ENCODE results near the gene ZNF165.
"Not testable (repeated sequence)": the region's sequence is repeated elsewhere in the genome, so short reads cannot be mapped to it uniquely, and the experiment has no call there.

The ZNF165 gene

DNA sequence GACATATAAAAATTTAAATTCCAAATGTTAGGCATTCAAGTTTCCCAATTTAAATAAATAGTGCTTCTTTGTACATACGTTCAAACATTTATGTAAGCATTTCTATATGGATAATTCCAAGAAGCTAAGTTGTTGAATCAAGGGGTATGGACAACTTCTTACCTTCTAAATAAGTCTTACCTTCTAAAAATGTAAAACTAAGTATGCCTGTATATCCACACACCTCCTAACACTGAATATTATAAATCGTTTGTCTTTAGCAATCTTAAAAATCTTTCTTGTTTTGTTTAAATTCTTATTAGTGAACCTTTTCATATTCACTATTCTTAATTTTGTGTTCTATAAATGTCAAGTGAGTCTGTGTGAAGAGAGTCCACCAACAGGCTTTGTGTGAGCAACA is 41.5 kb downstream of the ZNF165 start:
- DNase-seq (ENCODE audit: low read depth, low spot score) = no peak

DNA sequence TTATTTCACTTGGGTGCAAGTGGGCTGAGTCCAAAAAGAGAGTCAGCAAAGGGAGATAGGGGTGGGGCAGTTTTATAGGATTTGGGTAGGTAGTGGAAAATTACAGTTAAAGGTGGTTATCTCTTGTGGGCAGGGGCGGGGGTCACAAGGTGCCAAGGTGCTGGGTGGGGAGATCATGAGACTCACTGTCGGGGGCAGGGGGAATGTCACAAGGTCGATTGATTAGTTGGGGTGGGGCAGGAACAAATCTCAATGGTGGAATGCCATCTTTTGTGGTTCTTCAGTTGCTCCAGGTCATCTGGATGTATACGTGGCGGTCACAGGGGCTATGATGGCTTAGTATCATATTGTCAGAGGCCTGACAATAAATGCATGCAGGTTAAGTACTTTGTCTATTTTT is 41.9 kb downstream of the ZNF165 start:
- not testable (repeated sequence) for DNase-seq (ENCODE audit: low read depth, low spot score)

DNA sequence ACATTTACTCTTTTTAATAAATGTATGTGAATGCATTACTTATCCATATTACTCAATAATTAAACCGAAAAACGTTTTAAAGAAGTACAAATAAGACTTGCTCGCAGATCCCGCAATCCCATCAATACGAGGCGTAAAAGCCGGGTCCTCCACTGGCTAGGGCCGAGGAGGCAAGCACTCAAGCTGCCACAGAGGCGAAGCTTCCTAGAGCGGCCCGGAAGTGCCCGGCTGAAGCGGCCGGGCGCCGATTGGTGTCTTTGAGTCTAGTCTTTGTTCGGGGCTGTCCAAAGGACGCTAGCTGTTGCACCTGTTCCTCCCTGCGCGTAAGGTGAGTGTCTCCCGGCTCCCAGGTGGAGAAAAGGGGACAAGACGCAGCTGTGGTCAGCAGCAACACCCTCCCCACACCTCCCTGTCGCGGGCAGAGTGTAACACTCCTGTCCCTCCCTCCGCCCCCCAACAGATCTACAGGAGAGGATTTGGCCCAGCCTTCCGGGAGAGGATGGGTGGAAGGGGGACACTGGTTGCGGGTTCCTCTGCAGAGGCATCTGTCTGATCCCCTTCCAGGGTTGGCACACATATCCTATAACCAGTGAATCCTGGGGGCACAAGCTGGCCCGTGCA is 44.1 kb downstream of the ZNF165 start, which contains the start of gene ZSCAN16:
Gene ZSCAN16 (plus strand): TSS at position 260 of the 621 bp plus-strand sequence. CDS start 835 bp downstream, outside the sequence.
- peak; percentile 59 for DNase-seq (ENCODE audit: low read depth, low spot score)

DNA sequence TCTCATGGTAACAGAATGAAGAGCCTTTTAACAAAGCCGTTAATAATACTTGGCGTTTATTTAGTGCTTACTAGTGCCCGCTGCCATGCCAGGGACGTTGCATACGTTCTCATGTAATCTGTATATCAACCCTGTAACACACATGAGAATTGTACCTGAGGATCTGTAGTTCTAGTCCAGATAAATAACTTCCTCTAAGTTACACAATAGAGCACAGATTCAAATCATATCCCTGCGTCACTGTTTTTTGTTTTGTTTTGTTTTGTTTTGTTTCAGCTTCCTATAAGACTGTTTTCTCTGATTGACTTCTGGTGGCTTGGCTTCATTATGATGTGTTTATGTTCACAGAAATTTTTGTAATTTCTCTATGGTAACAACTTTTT is 44.6 kb downstream of the ZNF165 start:
- DNase-seq (ENCODE audit: low read depth, low spot score) = no peak

DNA sequence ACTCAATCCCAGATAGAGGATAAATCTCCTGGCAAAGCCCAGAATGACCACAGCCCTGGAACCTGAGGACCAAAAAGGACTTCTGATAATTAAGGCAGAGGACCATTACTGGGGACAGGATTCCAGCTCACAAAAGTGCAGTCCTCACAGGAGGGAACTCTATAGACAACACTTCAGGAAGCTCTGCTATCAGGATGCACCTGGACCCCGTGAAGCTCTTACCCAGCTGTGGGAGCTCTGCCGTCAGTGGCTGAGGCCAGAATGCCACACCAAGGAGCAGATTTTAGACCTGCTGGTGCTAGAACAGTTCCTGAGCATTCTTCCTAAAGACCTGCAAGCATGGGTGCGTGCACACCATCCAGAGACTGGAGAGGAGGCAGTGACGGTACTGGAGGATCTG is 45.0 kb downstream of the ZNF165 start:
- DNase-seq (ENCODE audit: low read depth, low spot score) = no peak

DNA sequence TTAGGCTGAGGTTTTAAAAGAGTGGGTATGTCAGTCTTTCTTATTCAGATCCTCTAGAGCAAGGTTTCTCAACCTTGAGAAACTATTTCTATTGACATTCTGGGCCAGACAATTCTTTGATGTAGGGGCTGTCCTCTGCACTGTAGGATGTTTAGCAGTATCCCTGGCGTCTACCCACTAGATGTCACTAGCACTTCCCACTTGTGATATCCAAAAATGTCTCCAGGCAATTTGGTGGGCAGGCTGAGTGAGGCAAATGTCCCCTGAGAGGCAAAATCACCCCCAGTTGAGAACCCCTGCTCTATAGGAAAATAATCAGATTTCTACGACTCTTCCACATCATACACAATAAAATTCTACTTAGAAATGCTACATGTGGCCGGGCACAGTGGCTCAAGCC is 53.6 kb downstream of the ZNF165 start:
- DNase-seq (ENCODE audit: low read depth, low spot score) = no peak

DNA sequence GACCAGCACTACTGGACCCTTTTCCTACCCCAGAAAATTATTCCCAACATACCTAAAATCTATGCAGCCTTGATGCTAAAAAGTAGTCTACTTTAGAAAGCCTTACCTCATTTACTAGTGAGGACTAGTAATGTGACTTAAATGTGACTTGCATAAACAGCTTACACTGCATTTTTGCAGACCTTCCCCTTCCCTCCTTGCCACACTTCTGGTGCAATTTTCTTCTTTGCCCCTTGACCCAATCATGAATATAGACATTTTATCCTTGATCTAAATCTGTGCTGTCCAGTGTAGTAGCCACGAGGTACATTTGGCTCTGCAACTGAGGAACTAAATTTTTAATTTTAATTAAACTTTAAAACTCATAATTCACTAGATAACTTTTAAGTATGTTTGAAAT is 54.3 kb downstream of the ZNF165 start:
- no peak for DNase-seq (ENCODE audit: low read depth, low spot score)

DNA sequence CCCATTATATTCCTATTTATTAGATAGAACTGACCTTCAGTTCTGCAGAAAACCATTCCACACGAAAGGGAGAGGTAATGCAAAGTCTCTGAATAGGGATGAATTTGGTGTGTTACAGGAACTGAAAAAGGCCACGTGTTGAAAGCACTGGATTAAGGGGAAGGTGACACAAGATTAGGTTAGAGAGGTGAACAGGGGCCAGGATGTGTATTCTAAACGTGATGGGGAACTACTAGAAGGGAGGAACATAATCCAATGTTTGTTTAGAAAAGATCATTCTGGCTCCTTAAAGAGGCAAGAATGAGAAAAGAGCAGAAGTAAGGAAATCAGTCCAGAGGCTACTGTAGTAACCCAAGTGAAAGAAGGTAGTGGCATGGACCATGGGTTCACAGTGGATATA is 55.0 kb downstream of the ZNF165 start:
- DNase-seq (ENCODE audit: low read depth, low spot score) = no peak

DNA sequence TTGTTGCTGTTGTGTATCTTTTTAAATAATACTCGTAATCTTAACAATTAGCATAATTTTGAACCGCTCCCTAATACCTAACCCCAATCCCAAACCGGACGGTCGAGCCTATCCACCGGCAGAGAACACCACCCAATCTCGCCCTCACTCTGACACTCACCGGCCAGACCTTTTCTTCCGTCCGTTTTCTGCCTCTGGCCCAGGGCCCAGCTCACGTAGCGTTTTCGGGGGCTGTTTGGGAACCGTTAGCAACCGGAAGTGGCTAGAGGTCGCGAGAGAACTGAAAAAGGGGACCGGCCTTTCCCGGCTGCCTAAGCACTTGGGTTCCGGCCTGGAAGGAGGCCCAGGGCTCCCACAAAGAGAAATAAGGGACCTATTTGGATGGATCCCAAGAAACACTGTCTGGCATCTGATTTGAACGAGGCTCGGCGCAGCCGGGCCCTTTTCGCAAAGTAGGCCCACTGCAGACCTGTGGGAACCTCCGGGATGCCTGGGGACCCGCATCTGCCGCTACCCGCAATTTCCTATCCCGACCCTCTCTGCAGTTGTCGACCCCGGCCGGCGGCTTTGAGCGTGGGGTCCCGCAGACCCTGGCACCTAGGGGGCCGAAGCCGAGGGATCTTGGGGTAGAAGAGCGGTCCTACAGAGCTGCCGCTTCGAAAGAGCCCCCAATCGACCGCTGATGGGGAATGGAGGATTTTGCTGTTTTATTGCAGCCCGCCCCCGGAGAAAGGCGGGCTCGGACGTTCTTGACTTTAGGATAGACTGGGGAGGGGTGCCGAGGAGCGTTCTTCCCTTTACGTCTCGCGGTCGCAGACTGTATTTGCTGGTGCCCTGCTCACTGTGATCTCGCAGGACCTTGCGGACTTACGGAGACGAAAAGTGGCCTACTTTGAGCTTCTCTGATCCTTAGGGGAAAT is 56.5 kb downstream of the ZNF165 start:
- DNase-seq (ENCODE audit: low read depth, low spot score) = peak; percentile 54

DNA sequence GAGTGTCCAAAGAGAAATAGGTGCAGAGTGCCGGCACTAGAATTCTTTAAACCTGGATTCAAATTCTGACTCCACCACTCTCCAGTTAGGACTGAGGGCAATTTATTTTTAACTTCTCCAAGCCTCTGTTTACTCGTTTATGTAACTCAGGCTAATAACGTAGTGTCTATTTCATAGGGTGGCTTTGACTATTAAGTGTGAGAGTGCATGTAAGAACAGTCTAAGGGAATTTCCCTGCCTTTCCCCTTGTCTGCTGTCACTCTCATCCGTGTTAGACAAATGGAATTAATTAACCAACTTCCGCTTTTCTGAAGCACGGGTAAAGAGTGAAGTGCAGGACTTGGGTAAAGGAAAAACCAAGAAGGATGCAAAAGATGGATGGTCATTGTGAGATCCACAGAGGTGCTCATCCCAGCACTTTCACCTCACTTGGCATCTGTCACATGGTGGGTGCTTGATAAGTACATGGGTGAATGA is 57.2 kb downstream of the ZNF165 start:
- DNase-seq (ENCODE audit: low read depth, low spot score) = no peak
